Activated CD4-positive, alpha-beta T cell treated with anti-CD3 and anti-CD28 coated beads, Interleukin-2, Interleukin-4, amounts not matched to agents 100 ng/mL and 50 ng/mL, durations not matched to agents 16 hours and 8 hours (primary cell): ENCODE data around the gene CEP19.
"Not testable (repeated sequence)": the region's sequence is repeated elsewhere in the genome, so short reads cannot be mapped to it uniquely, and the experiment has no call there.

Experiments used
- DNase-seq: peaks from one replicate; pipeline ENCODE4 v3.0.0-alpha.2; 2020; ENCODE audit warnings: low spot score

The CEP19 gene, protein sequence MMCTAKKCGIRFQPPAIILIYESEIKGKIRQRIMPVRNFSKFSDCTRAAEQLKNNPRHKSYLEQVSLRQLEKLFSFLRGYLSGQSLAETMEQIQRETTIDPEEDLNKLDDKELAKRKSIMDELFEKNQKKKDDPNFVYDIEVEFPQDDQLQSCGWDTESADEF

DNA sequence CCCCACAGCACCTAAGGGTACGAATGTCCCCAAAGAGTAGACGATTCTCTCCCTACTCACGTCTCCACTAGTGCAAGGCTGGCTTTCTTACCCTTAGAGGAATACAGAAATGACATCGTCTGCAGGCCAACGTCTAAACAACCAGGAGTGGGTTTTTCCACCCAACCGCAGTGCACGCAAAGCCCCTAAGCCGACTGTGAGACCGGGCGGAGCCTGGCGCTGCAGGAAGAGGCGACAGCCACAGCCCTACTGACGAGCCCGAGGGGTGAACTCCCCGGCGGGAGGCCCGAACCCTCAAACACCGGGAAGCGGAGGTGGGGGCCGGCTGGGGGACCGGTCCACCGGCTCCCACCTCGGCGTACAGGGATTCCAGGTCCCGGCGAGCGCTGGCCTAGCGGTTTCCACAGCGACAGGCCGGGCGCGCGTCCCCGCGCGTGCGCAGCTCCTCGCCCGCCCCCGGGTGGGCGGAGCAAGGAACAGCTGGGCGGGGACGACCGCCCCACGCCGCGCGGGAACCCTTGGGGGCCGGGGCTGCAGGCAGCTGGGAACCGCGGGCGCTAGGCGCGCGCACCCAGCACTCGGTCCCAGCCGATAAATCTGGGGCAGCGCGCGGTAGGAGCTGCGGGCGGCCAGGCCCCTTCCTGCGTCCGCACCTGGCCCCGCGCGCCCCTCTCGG lies at the start of gene CEP19, which contains the start of gene PIGX:
CEP19 (minus strand) TSS at position 413 of the 676 bp plus-strand sequence. CDS start 3,593 bp downstream, outside the sequence.
PIGX (plus strand) TSS at position 540 of the 676 bp plus-strand sequence.
- DNase-seq: peak; percentile 90

DNA sequence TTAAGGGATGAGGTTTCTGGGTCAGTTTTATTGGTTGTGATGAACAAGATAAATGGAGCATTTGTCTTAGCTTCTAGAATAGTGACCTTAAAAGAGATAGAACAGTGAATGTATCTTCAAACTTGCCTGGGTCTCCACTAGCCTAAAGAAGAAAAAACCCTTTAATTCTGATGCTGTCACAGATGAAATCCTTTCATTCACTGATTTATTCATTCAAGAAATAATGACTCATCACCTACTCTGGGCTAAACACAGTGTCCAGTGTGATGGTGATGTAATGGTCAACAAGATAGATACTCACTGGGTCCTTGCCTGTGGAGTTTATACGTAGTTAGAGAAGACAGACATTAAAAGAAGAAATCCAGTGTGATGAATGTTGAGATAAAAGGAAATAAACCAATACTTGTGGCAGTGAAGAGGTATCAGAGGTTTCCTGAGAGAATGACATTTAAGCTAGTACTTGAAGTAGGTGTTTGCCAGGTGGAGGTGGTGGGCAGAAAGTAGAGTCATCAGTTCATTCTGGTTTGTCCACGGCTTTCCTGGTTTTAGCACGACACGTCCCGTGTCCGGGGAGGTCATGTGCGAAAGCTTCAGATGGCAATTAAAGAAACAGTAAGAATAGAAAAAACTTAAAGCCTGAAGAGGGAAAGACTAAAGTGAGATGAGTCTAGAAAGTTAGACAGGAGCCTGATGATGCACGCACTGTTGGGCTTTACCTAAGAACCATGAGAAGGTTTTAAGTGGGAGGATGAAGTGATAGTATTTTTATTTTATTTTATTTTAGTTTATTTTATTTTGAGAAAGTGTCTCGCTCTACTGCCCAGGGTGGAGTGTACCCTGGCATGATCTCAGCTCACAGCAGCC lies 46.1 kb upstream of the CEP19 start:
- DNase-seq: no peak

DNA sequence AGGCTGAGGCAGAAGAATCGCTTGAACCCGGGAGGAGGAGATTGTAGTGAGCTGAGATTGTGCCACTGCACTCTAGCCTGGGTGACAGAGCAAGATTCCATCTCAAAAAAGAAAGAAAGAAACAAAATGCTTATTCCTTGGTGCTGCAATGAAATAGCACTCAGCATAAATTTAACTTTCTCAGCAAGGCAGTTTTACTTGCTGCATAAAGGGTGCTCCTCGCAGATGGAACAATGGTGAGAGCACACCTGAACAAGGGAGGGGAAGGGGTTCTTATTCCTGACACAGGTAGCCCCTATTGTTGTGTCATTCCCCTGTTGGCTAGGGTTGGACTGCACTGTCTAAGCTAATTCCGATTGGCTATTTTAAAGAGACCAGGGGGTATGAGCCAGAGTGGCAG lies 44.7 kb upstream of the CEP19 start:
- no peak for DNase-seq

DNA sequence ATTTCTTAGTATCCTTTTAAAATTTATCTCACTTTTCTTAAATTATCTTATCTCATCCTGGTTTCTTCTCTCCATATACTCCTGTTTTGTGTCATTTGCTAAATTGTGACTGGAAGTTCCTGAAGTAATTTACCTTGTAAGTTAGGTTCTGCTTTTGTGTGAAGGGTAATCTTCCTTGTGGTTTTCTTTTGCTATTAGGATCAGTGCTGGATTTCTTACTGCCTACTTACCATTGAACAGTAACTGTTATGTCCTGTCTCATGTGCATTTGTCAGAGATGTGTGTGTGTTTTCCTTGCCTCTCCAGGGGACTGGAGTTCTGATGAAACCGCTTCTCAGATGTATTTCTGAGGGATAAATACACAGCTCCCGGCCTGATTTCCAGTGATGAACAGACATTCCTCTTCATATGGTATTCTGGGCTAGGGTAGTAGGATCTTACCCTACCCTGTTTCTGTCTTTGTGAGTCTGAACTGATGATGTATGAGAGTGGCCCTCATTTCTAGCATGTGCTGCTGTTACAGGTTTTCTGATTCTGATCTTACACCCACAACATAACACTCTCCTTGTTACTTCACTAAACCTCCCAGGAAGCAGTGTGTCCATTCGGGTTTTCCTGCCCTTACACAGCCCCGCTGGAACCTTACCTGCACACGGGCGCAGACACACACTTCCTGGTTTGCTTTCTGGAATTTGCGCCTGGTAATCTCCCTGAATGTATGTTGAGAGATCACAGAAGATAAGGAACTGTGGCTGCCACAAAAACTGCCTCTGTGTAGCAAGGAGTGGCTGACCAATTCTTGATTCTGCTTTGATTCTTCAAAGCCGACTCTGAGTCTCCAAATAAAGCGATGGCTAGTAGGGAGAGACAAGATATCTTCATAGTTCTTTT lies 42.3 kb upstream of the CEP19 start:
- no peak for DNase-seq

DNA sequence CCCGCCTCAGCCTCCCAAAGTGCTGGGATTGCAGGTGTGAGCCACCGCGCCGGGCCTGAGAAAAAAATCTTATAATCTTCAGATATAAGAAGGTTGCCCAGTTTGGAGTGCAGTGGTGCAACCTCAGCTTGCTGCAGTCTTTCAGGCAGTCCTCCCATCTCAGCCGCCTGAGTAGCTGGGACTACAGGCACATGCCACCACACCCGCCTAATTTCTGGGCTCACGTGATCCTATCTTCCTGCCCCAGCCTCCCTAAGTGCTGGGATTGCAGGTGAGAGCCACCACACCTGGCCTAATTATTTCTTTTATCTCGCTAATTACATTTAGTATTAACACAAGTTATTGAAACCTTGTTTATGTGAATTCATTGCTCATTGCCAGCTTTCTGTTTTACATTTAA lies 41.2 kb upstream of the CEP19 start:
- DNase-seq: no peak

DNA sequence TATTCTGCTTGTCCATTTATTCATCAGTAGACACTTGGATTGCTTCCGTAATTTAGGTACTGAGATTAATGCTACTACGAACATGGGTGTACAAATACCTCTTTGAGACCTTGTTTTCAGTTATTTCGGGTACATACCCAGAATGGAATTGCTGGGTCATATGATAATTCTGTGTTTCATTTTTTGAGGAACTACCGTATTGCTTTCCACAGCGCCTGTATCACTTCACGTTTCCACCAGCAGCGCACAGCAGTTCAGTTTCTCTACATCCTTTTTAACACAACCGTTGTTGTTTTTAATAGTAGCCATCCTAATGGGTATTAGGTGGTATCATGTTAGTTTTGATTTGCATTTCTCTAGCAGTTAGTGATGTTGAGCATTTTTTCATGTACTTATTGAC lies 37.1 kb upstream of the CEP19 start:
- no peak for DNase-seq

DNA sequence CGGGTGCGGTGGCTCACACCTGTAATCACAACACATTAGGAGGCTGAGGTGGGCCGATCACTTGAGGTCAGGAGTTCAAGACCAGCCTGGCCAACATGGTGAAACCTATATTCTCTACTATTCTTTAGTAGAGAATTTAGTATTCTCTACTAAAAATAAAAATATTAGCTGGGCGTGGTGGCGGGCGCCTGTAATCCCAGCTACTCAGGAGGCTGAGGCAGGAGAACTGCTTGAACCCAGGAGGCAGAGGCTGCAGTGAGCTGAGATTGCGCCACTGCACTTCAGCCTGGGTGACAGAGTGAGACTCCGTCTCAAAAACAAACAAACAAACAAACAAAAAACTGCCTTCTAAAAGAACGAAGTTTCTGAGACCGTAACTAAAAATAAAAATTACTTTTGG lies 31.5 kb upstream of the CEP19 start:
- not testable (repeated sequence) for DNase-seq

DNA sequence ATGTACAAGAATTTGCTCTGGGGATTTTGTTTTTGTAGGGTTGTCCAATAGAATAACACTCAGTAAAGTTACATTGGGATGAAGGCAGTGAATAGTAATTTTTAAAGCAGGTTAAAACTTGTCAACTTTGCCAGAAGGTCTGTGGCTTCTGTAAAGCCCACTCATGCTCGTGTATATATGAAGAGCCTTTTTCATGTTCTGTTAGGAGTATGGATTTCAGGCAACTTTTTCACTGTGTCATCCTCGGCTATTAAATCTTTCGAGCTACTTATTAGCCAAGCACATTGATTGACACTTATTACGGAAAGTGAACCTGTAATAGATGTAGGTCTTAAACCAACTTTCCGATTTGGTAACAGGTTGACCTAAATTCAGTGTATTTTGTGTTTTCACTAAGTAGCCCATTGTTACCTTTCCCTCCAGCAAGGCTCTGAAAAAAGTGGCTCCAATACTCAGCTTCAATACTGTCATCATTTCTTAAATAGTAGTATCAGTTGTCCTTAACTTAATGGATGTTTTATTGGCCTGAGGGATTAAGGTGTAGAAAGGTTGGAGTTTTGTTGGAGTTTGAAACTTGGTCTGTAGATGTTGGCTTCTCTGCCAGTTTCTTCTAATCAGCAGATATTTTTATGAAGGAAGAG lies 29.3 kb upstream of the CEP19 start:
- no peak for DNase-seq

DNA sequence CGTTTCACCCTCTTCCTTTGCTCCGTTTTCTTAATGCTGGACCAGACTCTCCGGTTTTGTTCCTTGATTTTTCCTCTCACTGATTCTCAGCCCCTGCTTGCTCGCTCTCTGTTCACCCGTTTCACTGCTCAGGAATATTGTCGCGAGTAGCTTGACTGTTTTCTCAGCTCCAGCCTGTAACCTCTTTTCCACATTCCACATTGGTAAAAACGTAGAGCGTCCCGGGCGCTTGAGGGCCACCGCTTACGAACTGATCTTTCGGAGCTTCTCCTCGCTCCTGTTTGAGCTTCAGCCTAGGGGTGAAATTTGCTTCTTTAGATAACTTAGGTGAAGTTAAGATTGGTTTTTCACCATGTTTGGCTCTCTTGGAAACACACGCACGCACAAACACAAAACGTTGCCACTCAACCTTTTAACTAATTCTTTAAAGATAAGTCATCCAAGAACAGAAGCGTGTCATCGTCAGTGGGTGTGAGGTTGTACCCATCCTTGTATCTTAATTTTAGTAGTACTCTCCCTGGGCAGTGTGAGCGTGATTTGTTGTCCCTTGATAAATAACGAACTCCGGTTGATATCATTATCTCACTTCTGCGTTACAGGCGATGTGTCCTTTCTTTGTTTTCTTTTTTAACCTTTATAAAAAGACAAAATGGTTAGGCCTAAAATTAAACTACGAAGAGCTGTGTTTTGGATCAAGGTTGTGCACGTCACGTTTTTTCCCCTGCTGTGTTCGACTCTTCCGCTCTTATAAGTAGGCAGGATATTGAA lies 28.6 kb upstream of the CEP19 start:
- DNase-seq: peak; percentile 22

DNA sequence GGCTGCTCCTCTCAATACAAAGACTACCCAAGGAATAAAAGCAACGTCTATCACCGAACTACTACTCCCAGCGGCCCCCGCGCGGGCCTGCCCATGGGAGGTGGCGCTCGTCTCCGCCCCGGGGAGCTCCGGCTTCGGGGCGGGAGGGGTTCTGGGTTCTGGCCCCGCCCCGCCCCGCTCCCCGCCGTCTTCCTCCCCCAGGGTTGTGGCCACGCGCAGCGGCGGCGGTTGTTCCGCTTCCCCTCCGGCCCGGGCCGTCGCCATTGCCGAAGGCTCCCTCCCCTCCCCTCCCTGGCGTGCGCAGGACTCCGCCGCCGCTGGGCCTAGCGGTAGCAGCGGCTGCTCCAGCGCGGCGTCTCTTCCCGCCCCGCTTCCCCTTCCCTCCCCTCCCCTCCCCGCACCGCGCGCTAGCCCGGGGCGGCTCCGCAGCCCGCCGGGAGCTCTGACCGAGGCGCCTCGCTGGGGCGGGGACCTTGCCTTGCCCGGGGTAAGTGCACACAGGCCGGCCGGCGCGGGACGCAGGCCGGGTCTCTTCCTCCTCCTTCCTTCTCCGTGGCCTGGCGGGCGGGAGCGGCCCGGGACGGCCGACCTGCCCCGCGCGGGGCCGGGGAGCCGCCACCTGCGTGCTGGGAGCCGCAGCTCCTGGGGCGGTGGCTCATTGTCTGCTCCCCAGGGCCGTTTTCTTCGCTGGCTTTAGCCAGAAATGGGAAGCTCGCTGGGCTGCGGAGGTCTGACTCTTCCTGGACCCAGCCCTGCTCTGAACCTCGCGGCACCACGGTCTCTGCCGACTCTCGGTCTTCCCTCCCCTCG lies 27.8 kb upstream of the CEP19 start, which contains the start of gene PAK2:
PAK2 (plus strand) TSS at position 187 of the 810 bp plus-strand sequence. CDS start 42,790 bp downstream, outside the sequence.
- DNase-seq: peak; percentile 92

DNA sequence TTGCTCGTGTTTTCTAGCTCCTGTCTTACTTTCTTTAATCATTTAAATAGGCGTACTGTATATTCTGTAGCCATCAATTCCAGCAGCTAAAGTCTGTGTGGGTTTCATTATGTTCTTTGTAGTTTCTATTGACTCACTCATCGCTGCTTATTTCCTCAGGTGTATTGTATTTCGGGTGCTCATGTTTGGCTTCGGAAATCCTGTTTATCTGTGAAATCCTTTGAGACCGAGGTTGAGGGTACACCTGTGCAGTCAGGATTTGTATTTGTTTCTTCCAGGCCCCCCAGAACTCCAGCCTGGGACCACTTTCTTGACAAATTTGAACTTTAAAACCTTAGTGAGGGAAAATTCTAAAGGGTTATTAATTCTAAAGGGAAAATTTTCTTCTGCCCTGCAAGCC lies 25.6 kb upstream of the CEP19 start:
- DNase-seq: no peak

DNA sequence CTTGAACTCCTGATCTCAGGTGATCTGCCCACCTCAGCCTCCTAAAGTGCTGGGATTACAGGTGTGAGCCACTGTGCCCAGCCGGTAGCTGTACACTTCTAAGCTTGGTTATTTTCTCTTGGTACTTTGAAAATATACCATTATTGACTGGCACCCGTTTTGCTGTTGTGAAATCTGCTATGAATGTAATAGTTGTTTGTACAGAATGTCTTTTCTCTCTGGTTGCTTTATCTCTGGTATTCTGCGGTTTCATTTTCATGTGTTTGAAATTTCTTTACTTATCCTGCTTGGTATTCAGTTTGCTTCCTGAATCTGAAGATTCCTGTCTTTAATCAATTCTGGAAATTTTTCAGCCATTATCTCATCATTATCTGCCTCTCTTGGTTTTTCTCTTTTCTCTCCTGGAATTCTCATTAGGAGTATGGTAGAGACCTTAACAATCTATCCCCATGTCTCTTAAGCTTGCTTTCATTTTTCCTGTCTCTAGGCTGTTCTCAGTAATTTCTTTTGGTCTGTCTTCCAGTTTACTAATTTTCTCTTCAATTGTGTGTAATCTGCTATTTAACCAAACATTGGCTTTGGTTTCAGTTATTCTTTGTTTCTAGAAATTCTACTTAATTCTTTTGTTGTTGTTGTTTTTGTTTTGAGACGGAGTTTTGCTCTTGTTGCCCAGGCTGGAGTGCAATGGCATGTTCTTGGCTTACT lies 24.8 kb upstream of the CEP19 start:
- no peak for DNase-seq

DNA sequence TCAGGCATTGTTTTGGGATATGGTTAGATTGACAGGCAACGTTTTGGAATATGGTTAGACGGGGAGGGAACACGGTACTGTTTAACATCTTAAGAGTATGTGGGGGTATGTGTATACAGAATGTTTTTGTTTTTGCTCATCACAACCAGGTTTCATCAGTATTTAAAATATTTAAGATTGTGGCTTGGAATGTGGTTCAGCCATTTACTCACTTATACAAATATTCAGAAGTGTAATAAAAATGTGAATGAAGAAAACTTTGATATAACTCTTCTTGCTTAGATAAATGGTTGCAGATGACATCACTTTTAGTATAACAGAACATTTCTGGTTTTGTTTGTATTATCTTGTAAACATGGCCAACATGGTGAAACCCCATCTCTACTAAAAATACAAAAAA lies 23.7 kb upstream of the CEP19 start:
- no peak for DNase-seq

DNA sequence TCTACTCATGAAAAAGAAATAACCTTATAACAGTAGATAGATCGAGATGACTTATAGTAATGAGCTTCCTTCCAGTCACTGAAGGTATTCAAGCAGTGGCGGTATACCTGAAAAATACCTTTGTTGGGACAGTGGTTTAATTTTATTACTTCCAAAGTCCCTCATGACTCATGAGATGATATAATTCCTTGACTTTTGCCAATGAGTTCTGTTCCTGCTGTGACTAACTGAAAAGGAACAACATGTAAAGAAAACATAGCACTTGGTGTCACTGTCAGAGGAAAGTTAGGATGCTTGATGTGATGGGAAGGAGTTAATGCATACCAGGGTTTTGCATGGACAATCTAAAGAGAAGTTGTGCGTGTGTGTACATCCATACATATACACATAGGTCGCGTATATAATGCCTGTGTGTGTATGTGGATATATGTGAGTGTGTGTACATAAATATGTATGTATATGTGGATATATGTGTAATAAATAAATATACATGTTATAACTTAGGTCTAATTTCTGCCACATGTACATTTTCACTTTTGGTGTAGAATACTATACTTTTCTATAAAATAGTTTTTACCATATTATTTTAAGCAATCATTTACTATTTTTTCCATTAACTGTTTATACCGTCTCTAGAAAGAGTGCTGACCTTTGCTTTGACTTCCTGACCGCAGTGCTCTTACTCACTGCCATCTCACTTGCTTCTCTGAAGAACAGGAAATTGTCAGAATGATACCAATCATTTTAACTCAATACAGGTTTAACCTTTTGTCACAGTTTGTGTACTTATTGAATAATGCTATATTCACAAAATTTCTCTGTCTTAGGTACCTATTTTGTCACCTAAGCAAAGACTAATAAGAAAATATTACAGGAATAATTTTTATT lies 15.0 kb upstream of the CEP19 start:
- DNase-seq: peak; percentile 68

DNA sequence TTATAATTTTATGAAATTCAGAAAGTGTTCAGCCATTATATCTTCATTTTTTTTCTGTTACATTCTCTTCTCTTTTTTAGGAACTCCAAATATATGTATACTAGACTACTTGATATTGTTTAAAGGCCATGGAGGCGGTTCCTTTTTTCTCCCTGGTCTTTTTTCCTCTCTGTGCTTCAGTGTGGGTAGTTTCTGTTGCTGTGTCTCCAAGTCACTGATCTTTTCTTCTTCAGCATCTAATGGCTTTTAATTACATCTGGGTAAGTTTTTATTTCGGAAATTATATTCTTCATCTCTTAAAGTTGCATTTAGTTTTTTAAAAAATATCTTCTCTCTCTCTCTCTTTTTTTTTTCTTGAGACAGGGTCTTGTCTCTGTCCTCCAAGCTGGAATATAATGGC lies 9.0 kb upstream of the CEP19 start:
- no peak for DNase-seq

DNA sequence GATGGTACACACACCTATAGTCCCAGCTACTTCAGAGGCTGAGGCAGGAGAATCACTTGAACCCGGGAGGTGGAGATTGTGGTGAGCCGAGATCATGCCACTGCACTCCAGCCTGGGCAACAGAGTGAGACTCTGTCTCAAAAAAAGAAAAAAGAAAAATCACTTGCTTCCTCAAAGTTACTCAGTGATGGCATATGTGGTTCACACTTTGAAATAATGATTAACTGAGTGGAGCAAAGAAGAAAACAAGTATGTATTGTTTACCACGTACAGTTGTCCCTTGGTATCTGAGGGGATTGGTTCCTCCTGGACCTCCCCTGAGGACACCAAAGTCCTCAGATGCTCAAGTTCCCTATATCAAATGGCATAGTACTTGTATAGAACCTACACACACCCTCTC lies 5.1 kb upstream of the CEP19 start:
- not testable (repeated sequence) for DNase-seq

DNA sequence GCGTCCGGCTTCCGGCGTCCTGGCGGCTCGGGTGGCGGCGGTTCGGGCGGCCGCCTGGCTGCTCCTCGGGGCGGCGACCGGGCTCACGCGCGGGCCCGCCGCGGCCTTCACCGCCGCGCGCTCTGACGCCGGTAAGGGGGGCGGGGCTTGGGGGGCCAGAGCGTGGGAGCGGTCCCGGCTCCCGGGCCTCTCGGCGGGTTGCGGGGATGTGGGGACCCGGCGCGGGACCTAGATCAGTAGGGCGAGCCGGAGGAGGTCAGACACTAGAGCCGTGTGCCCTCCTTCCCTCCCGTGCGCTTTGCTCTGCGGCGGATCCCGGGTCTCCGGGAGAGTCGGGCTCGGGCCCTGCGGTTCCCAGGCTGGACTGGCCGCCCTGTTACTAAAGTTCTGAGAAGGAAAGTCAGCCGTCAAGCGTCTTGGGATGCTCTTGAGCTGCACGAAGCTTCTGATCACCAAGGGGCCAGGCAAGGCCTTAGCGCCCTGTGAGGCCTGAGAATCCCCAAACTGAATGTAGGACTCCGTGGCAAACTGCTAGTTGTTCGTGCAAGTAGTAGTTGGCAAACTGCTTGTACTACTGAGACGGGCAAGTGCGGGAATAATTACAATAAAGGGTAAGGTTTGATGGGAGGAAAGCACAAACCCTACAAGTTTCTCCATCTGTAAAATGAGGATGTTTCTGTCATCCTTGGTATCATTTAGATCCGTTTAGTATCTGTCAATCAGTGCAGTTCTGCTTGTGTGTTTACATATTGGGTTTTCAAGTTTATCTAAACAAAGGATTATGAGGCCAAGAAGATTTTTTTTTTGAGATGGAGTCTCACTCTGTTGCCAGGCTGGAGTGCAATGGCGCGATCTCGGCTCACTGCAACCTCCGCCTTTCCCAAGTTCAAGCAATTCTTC lies 714 bp upstream of the CEP19 start:
- DNase-seq: no peak
